A549 (cell line): Measurements from ENCODE around the gene TMC4. TPM values are rescaled to one million over a fixed set of nuclear protein-coding genes. Genes with fewer than 3 reads are reported as not detected.

Source experiments
- ATAC-seq, 2 experiments: fragments of 200-7000 bp in 1 of 2; fragments of >200 bp in 1 of 2; cut with Nextera tagmentation in 1 of 2; cut with Tn5 transposase in 1 of 2; 3 replicates each; pipeline versions ENCODE4 v1.8.0 to v1.9.1; 2018 to 2020; ENCODE audit warnings: mild to moderate bottlenecking in 1 of 2, moderate library complexity in 1 of 2
- CTCF ChIA-PET: fragments of 300-600 bp; sonication (Branson Sonifier 250); formaldehyde crosslinking; extraction: SDS; loops from one replicate; lab custom pipeline; 2021; ENCODE audit warnings: antibody characterized with exemption, inconsistent platforms; lab: Yijun Ruan, JAX
- POLR2A ChIA-PET: fragments of 350-600 bp; formaldehyde crosslinking; extraction: SDS; loops from one replicate; lab custom pipeline; 2021; ENCODE audit warnings: antibody characterized with exemption, inconsistent platforms; lab: Yijun Ruan, JAX
- DNase-seq, 2 experiments: peaks; one replicate each; pipeline versions ENCODE4 v3.0.0 to v3.0.0-alpha.2; 2011 to 2016; ENCODE audit warnings: low read depth in 1 of 2, low spot score in 1 of 2
- FAIRE-seq: peaks from 2 replicates; lab custom pipeline; 2011; peaks lifted over from hg19 to GRCh38; lab: Jason Lieb, UNC
- H3K27ac ChIP-seq, 2 experiments: fragments of >200 bp; sonication (Bioruptor Twin); formaldehyde crosslinking; 3 replicates each; pipeline ENCODE4 v1.5.1; 2016 to 2017
- H3K4me1 ChIP-seq: fragments of >200 bp; sonication (Bioruptor Twin); formaldehyde crosslinking; 3 replicates; pipeline ENCODE4 v1.6.1; 2016
- H3K4me2 ChIP-seq: fragments of >200 bp; sonication (Bioruptor Twin); formaldehyde crosslinking; 3 replicates; pipeline ENCODE4 v1.6.1; 2016
- H3K4me3 ChIP-seq: fragments of >200 bp; sonication (Bioruptor Twin); formaldehyde crosslinking; 3 replicates; pipeline ENCODE4 v1.5.1; 2016
- H3K9me3 ChIP-seq: fragments of >200 bp; sonication (Bioruptor Twin); formaldehyde crosslinking; 3 replicates; pipeline ENCODE4 v1.6.1; 2016
- CEBPB ChIP-seq, 2 experiments: fragments of >200 bp in 1 of 2; sonication (Bioruptor Twin) in 1 of 2; formaldehyde crosslinking in 1 of 2; IDR thresholded peaks; 2 replicates each; pipeline ENCODE4 v1.6.1; 2012 to 2016
- EHMT2 ChIP-seq: fragments of 200-600 bp; sonication (generic); IDR thresholded peaks from 2 replicates; pipeline ENCODE4 v1.6.1; 2016; ENCODE audit warnings: antibody characterized with exemption, low read depth, mild to moderate bottlenecking, moderate library complexity
- ELK1 ChIP-seq: fragments of 150-350 bp; IDR thresholded peaks from 2 replicates; pipeline ENCODE4 v1.6.1; 2014; ENCODE audit warnings: low read depth, mild to moderate bottlenecking, low read length
- FOSL2 ChIP-seq, 2 experiments: fragments of 450-650 bp in 1 of 2; fragments of >200 bp in 1 of 2; sonication (Bioruptor Twin) in 1 of 2; formaldehyde crosslinking; IDR thresholded peaks; 2 replicates each; pipeline versions ENCODE4 v1.5.0 to v1.6.1; 2016 to 2020; ENCODE audit warnings: mild to moderate bottlenecking in 1 of 2, moderate library complexity in 1 of 2
- GATA3 ChIP-seq: IDR thresholded peaks from 2 replicates; pipeline ENCODE4 v1.6.1; 2012; ENCODE audit warnings: borderline replicate concordance
- HOXA7 ChIP-seq: fragments of 250-450 bp; sonication (Bioruptor Pico); IDR thresholded peaks from 2 replicates; pipeline ENCODE4 v1.5.0; 2020; ENCODE audit warnings: mild to moderate bottlenecking, moderate library complexity
- HOXB13 ChIP-seq: fragments of 250-450 bp; sonication (Bioruptor Pico); IDR thresholded peaks from 2 replicates; pipeline ENCODE4 v1.5.0; 2020; ENCODE audit warnings: low read depth, mild to moderate bottlenecking, moderate library complexity
- KDM5A ChIP-seq: fragments of 200-600 bp; sonication (generic); IDR thresholded peaks from 2 replicates; pipeline ENCODE4 v1.6.1; 2016; ENCODE audit warnings: antibody characterized with exemption, mild to moderate bottlenecking
- MAFK ChIP-seq: fragments of 450-650 bp; IDR thresholded peaks from 2 replicates; pipeline ENCODE4 v1.6.1; 2014; ENCODE audit not compliant: partially characterized antibody
- MAZ ChIP-seq: fragments of 150-350 bp; IDR thresholded peaks from 2 replicates; pipeline ENCODE4 v1.6.1; 2014; ENCODE audit warnings: antibody characterized with exemption, low read depth, low read length, borderline replicate concordance
- PHF8 ChIP-seq: fragments of 200-600 bp; sonication (generic); IDR thresholded peaks from 2 replicates; pipeline ENCODE4 v1.6.1; 2016; ENCODE audit warnings: low read depth, mild to moderate bottlenecking, antibody characterized with exemption, moderate library complexity, borderline replicate concordance
- POLR2AphosphoS2 ChIP-seq: conservative IDR thresholded peaks from 2 replicates; pipeline ENCODE4 v1.6.1; 2012; ENCODE audit warnings: low read length, improper control_type of control experiment, inconsistent platforms
- RAD21 ChIP-seq, 2 experiments: fragments of >200 bp in 1 of 2; sonication (Bioruptor Twin) in 1 of 2; formaldehyde crosslinking in 1 of 2; IDR thresholded peaks in 1 of 2; conservative IDR thresholded peaks in 1 of 2; 2 replicates in 1 of 2; 3 replicates in 1 of 2; pipeline ENCODE4 v1.6.1; 2012 to 2018; ENCODE audit warnings: inconsistent platforms in 1 of 2
- RCOR1 ChIP-seq: fragments of 150-350 bp; IDR thresholded peaks from 2 replicates; pipeline ENCODE4 v1.6.1; 2014; ENCODE audit warnings: antibody characterized with exemption, low read length, low read depth
- TFCP2L1 ChIP-seq: fragments of 250-450 bp; sonication (Bioruptor Pico); IDR thresholded peaks from 2 replicates; pipeline ENCODE4 v1.5.0; 2021; ENCODE audit warnings: mild to moderate bottlenecking
- WGBS: methylation state at CpG from one replicate; pipeline ENCODE4 v1.1.6; 2017; ENCODE audit errors: missing lambda C conversion rate; 5-methylcytosine and 5-hydroxymethylcytosine counted together
- polyA plus RNA-seq, 4 experiments: library from polyadenylated mRNA; depleted of rRNA in 3 of 4; stranded (reverse); fragments of >200 nt; fragmentation: RNase III in 1 of 4; extraction: RNeasy Plus Mini Kit Qiagen cat#74134 plus additional on column Dnase treatment in 1 of 4; gene quantifications; 2 replicates in 3 of 4; 3 replicates in 1 of 4; pipeline ENCODE4 v1.2.3, GENCODE V29; 2011 to 2017
- TF ChIP-seq, protein P1 (sequence below): fragments of 450-650 bp; IDR thresholded peaks from 2 replicates; pipeline ENCODE4 v1.6.1; 2014; ENCODE audit warnings: antibody characterized with exemption

The TMC4 gene
- polyA plus RNA-seq, 2 of the 4 experiments (the other 2 are of a cell fraction), result 0.84 to 0.85 TPM

DNA sequence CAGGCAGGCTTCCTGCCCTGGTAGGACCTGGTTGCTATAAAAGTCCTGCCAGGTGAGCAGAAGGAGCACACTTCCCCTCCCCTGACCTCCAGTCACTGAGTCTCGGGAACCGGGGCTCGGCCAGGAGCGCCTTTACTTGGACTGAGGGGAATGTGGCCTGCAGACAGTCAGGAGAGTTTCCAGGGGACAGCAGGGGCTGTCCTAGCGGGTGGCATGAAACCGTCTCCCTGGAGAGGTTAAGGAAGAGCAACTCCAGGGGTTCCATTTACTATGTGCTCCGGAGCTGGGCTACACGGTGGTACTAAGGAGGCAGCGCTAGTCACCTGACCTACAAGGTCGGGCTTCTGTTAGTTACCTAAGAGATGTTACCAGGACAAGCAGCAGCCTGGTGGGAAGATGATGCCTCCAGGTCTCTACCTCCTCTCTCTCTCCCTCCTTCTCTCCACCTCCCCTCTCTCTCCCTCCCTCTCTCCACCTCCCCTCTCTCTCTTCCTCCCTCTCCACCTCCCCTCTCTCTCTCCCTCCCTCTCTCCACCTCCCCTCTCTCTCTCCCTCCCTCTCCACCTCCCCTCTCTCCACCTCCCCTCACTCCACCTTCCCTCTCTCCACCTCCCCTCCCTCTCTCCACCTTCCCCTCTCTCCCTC, 39.5 kb downstream of the TMC4 start:
- POLR2A ChIA-PET, result no interaction called here
- WGBS, result 76% methylated on average over 10 of the region's 10 CpGs
- DNase-seq, result peak in 1 of 2 experiments; percentile 89
- Histone ChIP-seq H3K4me2 (no peak overlapping the region), H3K27ac (no peak overlapping the region), H3K4me1 (peaks cover 6% of the 10 kb centered on the region; the same call in 2 of the 3 replicates), H3K9me3 (no peaks in the 10 kb centered on the region), H3K4me3 (no peak overlapping the region)
- no peak for FAIRE-seq
- peak in 1 of 2 experiments; percentile 70; a peak in 3 of 6 replicates for ATAC-seq
- TF ChIP-seq FOSL2 (IDR thresholded peaks at IDR 0.05), result no peak
- no peak for TF ChIP-seq FOSL2 (CRISPR knock-in tag; IDR thresholded peaks at IDR 0.05)
- no peak for TF ChIP-seq ELK1
- no peak for TF ChIP-seq PHF8
- TF ChIP-seq POLR2AphosphoS2, result peak; percentile 80; the same call in 1 of the 2 replicates
- no peak for TF ChIP-seq CEBPB (IDR thresholded peaks at IDR 0.05)
- 0 out of 2 replicates have a peak, but pooled peaks have one; percentile 41 for TF ChIP-seq MAZ
- TF ChIP-seq RAD21 (conservative IDR thresholded peaks at IDR 0.05 in 1 of 2, IDR thresholded peaks at IDR 0.05 in 1 of 2), result no peak
- TF ChIP-seq MAFK, result no peak
- no peak for TF ChIP-seq EHMT2
- TF ChIP-seq, protein P1, sequence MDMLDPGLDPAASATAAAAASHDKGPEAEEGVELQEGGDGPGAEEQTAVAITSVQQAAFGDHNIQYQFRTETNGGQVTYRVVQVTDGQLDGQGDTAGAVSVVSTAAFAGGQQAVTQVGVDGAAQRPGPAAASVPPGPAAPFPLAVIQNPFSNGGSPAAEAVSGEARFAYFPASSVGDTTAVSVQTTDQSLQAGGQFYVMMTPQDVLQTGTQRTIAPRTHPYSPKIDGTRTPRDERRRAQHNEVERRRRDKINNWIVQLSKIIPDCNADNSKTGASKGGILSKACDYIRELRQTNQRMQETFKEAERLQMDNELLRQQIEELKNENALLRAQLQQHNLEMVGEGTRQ, result no peak
- TF ChIP-seq HOXB13 (CRISPR knock-in tag), result no peak
- TF ChIP-seq KDM5A, result no peak
- CTCF ChIA-PET, result interaction anchor here (0.7 kb wide), 1 partner anchor 99 kb away, joined by 3 read pairs; no protein-coding TSS in a partner anchor

DNA sequence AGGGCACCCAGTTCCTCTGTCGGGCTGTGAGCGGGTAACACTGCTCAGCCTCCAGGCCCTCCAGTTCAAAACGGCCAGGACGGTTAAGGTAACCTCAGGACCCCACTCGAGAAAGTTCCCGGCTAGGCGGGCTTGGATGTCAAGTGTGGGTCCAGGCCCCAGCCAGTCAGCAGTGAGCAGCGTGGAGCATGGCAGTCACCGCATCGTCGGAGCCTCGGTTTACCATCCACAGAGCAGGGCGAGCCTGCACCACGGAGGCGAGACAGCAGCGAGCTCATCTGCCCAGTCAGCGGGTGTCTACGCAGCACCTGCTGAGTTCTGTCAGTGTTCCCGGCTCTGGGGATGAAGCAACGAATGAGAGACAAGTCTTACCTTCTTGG, 43.4 kb downstream of the TMC4 start:
- WGBS, result 94% methylated on average over 19 of the region's 20 CpGs
- no peak for FAIRE-seq

More for the DNA sequence above, 43.4 kb downstream of the TMC4 start:
- no peak overlapping the region for H3K4me3 ChIP-seq
- no peaks in the 10 kb centered on the region for H3K4me1 ChIP-seq
- H3K27ac ChIP-seq, result no peak overlapping the region
- ChIA-PET POLR2A (interaction anchor here (1.0 kb wide), 1 partner anchor 14 kb away, joined by 4 read pairs; the partner anchor contains the start of genes PRPF31 and TFPT), CTCF (no interaction called here)
- no peak overlapping the region for H3K4me2 ChIP-seq
- ATAC-seq (no peak), DNase-seq (no peak)
- no peak for TF ChIP-seq HOXA7 (CRISPR knock-in tag)
- TF ChIP-seq ELK1, result no peak
- TF ChIP-seq TFCP2L1 (CRISPR knock-in tag), result no peak
- TF ChIP-seq CEBPB (IDR thresholded peaks at IDR 0.05), result no peak
- no peak for TF ChIP-seq MAFK
- TF ChIP-seq GATA3, result no peak
- TF ChIP-seq RCOR1, result no peak
- TF ChIP-seq RAD21 (conservative IDR thresholded peaks at IDR 0.05 in 1 of 2, IDR thresholded peaks at IDR 0.05 in 1 of 2), result no peak
- no peaks in the 10 kb centered on the region for H3K9me3 ChIP-seq
